Measurements from ENCODE around the gene ITGA1. TPM values are rescaled to one million over a fixed set of nuclear protein-coding genes. Genes with fewer than 3 reads are reported as not detected.

The ITGA1 gene
- total and polyA plus RNA-seq, 2 donors (not counting 1 experiment from before 2014, with no cell fraction given): 0.74 TPM; not detected in 1

GRCh38 chr5:52906845-52907244, 119.1 kb downstream of the ITGA1 start:
- H3K27me3 ChIP-seq (replicated peaks in 1 of 4; ENCODE audit: control extremely low read depth in 1 of 4, control insufficient read depth in 3 of 4, insufficient read depth in 4 of 4, low read length in 3 of 4): no peaks in the 10 kb centered on the region
- TF ChIP-seq CTCF (IDR thresholded peaks at IDR 0.05) (no peak), EZH2 (IDR thresholded peaks at IDR 0.05; ENCODE audit: borderline replicate concordance, insufficient read depth, low read depth, low read length, poor library complexity, severe bottlenecking) (no peak)
- H3K9ac ChIP-seq (ENCODE audit: low read length): no peak overlapping the region
- intact Hi-C loops (cut with micrococcal nuclease): no loop called here
- H3K27me3 Mint-ChIP-seq: peaks cover 10% of the 10 kb centered on the region
- no peaks in the 10 kb centered on the region for H3K4me1 ChIP-seq (ENCODE audit: control insufficient read depth in 2 of 2, insufficient read depth in 2 of 2, low read length in 2 of 2)
- ChIA-PET POLR2A (no interaction called here), CTCF (interaction anchor here (0.9 kb wide), 1 partner anchor 9 kb away, joined by 3 read pairs; no protein-coding TSS in a partner anchor)
- no peak overlapping the region for H3K4me3 Mint-ChIP-seq
- no peak for DNase-seq
- no peak overlapping the region for H2AFZ ChIP-seq (ENCODE audit: insufficient read depth, low read depth, low read length, poor library complexity, severe bottlenecking)
- no peak overlapping the region for H3K27ac Mint-ChIP-seq
- H3K79me2 ChIP-seq (ENCODE audit: control insufficient read depth, insufficient read depth, low read length): no peaks in the 10 kb centered on the region
- ATAC-seq (ENCODE audit: low read depth): no peak
- H3K27ac ChIP-seq (ENCODE audit: low read length in 2 of 2): no peak overlapping the region
- no peaks in the 10 kb centered on the region for H3K36me3 ChIP-seq (replicated peaks in 1 of 2; ENCODE audit: control extremely low read depth in 1 of 2, control insufficient read depth in 1 of 2, extremely low read depth in 1 of 2, insufficient read depth in 2 of 2, low read length in 1 of 2)
- no peaks in the 10 kb centered on the region for H3K9me3 ChIP-seq (ENCODE audit: control extremely low read depth in 1 of 3, control insufficient read depth in 2 of 3, insufficient read depth in 1 of 3, low read length in 2 of 3)
- WGBS (ENCODE audit: insufficient coverage): 100% methylated on average over 2 of the region's 4 CpGs
- H3K9me3 Mint-ChIP-seq (ENCODE audit: insufficient read depth): no peaks in the 10 kb centered on the region
- no peaks in the 10 kb centered on the region for H3K4me1 Mint-ChIP-seq
- no peak overlapping the region for H3K4me2 ChIP-seq (replicated peaks; ENCODE audit: low read depth, low read length, poor library complexity, severe bottlenecking)
- H3K4me3 ChIP-seq (ENCODE audit: control extremely low read depth in 1 of 5, extremely low read depth in 1 of 5, insufficient read depth in 1 of 5, low read depth in 2 of 5, low read length in 4 of 5): no peak overlapping the region
- H4K20me1 ChIP-seq (ENCODE audit: control insufficient read depth, insufficient read depth, low read length, poor library complexity, severe bottlenecking): no peaks in the 10 kb centered on the region

- no peak for DNase-seq
- H3K4me3 Mint-ChIP-seq: no peak overlapping the region
- H3K9me3 Mint-ChIP-seq (ENCODE audit: insufficient read depth): no peaks in the 10 kb centered on the region
- no CpG with 5 or more reads among the region's 1 CpG for WGBS (ENCODE audit: insufficient coverage)
- Histone ChIP-seq H2AFZ (ENCODE audit: insufficient read depth, low read depth, low read length, poor library complexity, severe bottlenecking) (no peak overlapping the region), H4K20me1 (ENCODE audit: control insufficient read depth, insufficient read depth, low read length, poor library complexity, severe bottlenecking) (no peaks in the 10 kb centered on the region), H3K4me3 (ENCODE audit: control extremely low read depth in 1 of 5, extremely low read depth in 1 of 5, insufficient read depth in 1 of 5, low read depth in 2 of 5, low read length in 4 of 5) (no peak overlapping the region), H3K4me1 (ENCODE audit: control insufficient read depth in 2 of 2, insufficient read depth in 2 of 2, low read length in 2 of 2) (no peaks in the 10 kb centered on the region), H3K4me2 (replicated peaks; ENCODE audit: low read depth, low read length, poor library complexity, severe bottlenecking) (no peak overlapping the region), H3K27ac (ENCODE audit: low read length in 2 of 2) (no peak overlapping the region), H3K9me3 (ENCODE audit: control extremely low read depth in 1 of 3, control insufficient read depth in 2 of 3, insufficient read depth in 1 of 3, low read length in 2 of 3) (no peaks in the 10 kb centered on the region), H3K9ac (ENCODE audit: low read length) (no peak overlapping the region), H3K27me3 (replicated peaks in 1 of 4; ENCODE audit: control extremely low read depth in 1 of 4, control insufficient read depth in 3 of 4, insufficient read depth in 4 of 4, low read length in 3 of 4) (no peaks in the 10 kb centered on the region), H3K36me3 (replicated peaks in 1 of 2; ENCODE audit: control extremely low read depth in 1 of 2, control insufficient read depth in 1 of 2, extremely low read depth in 1 of 2, insufficient read depth in 2 of 2, low read length in 1 of 2) (no peaks in the 10 kb centered on the region), H3K79me2 (ENCODE audit: control insufficient read depth, insufficient read depth, low read length) (no peaks in the 10 kb centered on the region)
- intact Hi-C loops (cut with micrococcal nuclease): no loop called here
- POLR2A ChIA-PET: no interaction called here
- no peak overlapping the region for H3K27ac Mint-ChIP-seq
- no peak for TF ChIP-seq EZH2 (IDR thresholded peaks at IDR 0.05; ENCODE audit: borderline replicate concordance, insufficient read depth, low read depth, low read length, poor library complexity, severe bottlenecking)
- CTCF ChIA-PET: no interaction called here
- no peaks in the 10 kb centered on the region for H3K4me1 Mint-ChIP-seq
- ATAC-seq (ENCODE audit: low read depth): no peak
- peaks cover under 1% of the 10 kb centered on the region for H3K27me3 Mint-ChIP-seq
Observed at GRCh38 chr5:52909192-52909591, 121.5 kb downstream of the ITGA1 start.

Data from B cell (primary cell).